ENCODE results near the gene KNDC1.
A peak's percentile ranks its signal among the peaks of the same experiment; 100 is the strongest.
"Not testable (repeated sequence)": the region's sequence is repeated elsewhere in the genome, so short reads cannot be mapped to it uniquely, and the experiment has no call there.

The KNDC1 gene, protein sequence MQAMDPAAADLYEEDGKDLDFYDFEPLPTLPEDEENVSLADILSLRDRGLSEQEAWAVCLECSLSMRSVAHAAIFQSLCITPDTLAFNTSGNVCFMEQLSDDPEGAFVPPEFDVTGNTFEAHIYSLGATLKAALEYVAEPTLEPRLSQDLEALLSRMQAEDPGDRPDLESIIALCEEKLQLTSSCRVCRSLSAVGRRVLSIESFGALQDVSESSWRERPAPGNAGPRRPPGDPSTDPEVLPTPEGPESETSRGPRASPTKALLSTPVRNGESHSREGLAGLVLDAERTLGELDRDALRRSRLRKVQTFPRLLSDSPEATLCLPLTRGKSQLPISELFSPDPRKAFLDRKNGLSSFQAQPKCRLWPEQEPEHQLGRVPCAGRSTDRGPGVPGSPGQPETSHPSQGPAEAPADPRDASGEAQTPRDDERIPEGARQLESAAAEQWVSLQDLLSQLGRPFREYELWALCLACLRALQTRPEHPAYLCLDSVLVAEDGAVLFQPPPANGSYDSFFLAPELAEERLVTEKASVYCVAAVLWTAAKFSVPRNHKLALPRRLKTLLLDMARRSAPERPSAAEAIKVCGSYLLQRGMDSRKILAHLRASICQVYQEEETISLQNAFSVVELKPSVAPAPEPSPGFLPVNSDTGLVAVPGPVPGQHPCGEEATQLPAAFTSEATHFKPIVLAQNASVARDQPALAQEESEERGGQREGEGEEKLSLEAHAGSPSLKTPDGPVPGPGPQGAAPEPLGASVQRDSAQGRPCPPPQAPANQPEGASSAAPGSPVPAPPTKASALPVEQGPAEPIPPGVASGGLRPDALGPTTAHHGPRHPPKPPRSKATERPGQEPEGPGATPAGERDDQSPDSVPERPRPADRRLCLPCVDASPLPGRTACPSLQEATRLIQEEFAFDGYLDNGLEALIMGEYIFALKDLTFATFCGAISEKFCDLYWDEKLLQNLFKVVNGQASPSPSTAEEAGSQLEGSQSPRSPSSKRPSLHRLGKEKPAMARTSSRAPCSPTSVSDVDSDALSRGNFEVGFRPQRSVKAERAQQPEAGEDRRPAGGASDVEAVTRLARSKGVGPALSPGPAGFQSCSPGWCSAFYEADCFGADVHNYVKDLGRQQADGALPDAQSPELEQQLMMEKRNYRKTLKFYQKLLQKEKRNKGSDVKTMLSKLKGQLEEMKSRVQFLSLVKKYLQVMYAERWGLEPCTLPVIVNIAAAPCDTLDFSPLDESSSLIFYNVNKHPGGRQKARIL (N-terminal part only)

DNA sequence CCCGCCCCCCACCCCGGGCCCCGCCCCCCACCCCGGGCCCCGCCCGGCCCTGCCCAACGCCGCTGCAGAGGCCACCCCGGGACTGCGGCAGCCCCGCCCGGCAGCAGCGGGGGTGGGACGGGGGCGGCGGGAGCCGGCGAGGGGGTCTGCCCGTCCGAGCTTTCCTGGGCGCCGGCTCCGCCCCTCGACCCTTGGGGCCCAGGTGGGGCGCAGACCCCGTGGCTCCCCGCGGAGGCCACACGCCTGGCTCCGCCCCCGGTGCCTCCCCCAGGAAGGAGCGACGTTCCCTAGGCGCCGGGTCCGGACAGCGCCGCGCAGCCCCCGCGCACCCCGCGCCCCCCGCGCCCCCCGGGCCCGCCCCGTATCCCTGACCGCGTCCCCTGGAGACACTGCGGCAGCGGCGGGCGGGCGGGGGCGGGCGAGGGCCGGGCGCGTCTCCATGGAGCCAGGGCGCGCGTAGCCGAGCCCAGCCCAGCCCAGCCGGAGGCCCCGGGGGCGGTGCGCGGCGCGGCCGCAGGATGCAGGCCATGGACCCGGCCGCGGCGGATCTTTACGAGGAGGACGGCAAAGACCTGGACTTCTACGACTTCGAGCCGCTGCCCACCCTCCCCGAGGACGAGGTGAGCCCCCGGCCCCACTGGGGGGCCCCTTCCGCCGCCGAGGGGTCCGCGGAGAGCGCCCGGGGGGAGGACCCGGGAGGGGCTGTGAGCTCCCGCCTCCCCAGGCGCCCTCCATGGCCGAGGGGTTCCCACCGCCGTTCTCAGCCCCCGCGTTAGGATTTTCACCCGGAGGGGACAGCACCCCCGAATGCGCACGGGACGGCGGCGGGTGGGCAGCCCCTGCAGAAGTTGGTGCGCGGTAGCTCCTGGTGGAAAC lies at the start of gene KNDC1:
KNDC1 (plus strand) TSS at position 270 of the 876 bp plus-strand sequence; CDS start at position 519, 249 bp downstream.
- Histone ChIP-seq H3K4me1 (ENCODE audit: insufficient read depth, low read length) (peaks cover 12% of the 10 kb centered on the region), H3K9ac (ENCODE audit: low read length) (no peak within 1 kb of the TSS), H3K9me3 (ENCODE audit: low read length) (no peaks in the 10 kb centered on the region), H3K4me3 (ENCODE audit: low read depth in 1 of 2, low read length in 2 of 2) (peak within 1 kb of the TSS; percentile 32 to 47), H3K27me3 (ENCODE audit: control insufficient read depth in 1 of 2, insufficient read depth in 2 of 2, low read length in 2 of 2) (peaks cover 14 to 58% of the 10 kb centered on the region in 2 donors), H3K36me3 (ENCODE audit: insufficient read depth, low read length) (no peaks in the 10 kb centered on the region), H3K27ac (ENCODE audit: low read depth, low read length) (no peak within 1 kb of the TSS)

DNA sequence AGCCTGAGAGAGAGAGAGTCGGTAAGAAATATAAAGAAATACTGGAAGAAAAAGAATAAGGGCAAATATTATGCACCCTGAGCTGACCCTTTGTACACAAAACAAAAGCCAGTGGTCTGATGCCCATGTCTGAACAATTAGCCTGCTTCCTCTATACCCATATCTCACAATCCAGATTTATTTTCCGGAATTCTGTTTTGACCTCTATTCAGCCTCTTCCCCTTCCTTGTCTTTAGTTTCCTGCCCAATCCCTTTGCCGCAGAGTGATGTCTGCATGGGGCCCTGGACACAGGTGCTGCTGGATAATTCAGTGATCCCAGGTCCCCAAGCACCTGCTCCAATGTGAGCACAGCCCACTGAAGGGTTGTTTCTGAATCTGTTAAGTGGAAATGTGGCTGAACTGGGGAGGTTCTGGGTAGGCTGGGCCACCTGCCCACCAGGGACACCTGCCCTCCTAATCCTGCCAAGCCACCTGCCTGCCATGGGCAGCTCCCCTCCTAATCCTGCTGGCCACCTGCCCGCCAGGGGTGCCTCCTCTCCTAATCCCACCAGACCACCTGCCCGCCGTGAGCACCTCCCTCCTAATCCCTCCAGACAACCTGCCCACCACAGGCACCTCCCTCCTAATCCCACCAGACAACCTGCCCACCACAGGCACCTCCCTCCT lies 49.3 kb upstream of the KNDC1 start:
- H3K9me3 ChIP-seq (ENCODE audit: low read length), result no peaks in the 10 kb centered on the region
- no peaks in the 10 kb centered on the region for H3K36me3 ChIP-seq (ENCODE audit: insufficient read depth, low read length)
- no peak overlapping the region for H3K4me3 ChIP-seq (ENCODE audit: low read depth in 1 of 2, low read length in 2 of 2)
- no peak overlapping the region for H3K27ac ChIP-seq (ENCODE audit: low read depth, low read length)
- H3K4me1 ChIP-seq (ENCODE audit: insufficient read depth, low read length), result no peaks in the 10 kb centered on the region
- H3K9ac ChIP-seq (ENCODE audit: low read length), result no peak overlapping the region
- H3K27me3 ChIP-seq (ENCODE audit: control insufficient read depth in 1 of 2, insufficient read depth in 2 of 2, low read length in 2 of 2), result peaks cover 0 to 15% of the 10 kb centered on the region in 2 donors

DNA sequence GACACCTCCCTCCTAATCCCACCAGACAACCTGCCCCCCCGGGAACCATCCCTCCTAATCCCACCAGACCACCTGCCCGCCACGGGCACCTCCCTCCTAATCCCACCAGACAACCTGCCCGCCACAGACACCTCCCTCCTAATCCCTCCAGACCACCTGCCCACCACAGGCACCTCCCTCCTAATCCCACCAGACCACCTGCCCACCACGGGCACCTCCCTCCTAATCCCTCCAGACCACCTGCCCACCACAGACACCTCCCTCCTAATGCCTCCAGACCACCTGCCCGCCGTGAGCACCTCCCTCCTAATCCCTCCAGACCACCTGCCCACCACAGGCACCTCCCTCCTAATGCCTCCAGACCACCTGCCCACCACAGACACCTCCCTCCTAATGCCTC lies 48.4 kb upstream of the KNDC1 start:
- not testable (repeated sequence) for H3K9ac ChIP-seq (ENCODE audit: low read length); H3K27ac ChIP-seq (ENCODE audit: low read depth, low read length); H3K4me1 ChIP-seq (ENCODE audit: insufficient read depth, low read length); H3K36me3 ChIP-seq (ENCODE audit: insufficient read depth, low read length); H3K9me3 ChIP-seq (ENCODE audit: low read length); H3K4me3 ChIP-seq (ENCODE audit: low read depth in 1 of 2, low read length in 2 of 2)
- peaks cover 0 to 11% of the 10 kb centered on the region in 2 donors for H3K27me3 ChIP-seq (ENCODE audit: control insufficient read depth in 1 of 2, insufficient read depth in 2 of 2, low read length in 2 of 2)

DNA sequence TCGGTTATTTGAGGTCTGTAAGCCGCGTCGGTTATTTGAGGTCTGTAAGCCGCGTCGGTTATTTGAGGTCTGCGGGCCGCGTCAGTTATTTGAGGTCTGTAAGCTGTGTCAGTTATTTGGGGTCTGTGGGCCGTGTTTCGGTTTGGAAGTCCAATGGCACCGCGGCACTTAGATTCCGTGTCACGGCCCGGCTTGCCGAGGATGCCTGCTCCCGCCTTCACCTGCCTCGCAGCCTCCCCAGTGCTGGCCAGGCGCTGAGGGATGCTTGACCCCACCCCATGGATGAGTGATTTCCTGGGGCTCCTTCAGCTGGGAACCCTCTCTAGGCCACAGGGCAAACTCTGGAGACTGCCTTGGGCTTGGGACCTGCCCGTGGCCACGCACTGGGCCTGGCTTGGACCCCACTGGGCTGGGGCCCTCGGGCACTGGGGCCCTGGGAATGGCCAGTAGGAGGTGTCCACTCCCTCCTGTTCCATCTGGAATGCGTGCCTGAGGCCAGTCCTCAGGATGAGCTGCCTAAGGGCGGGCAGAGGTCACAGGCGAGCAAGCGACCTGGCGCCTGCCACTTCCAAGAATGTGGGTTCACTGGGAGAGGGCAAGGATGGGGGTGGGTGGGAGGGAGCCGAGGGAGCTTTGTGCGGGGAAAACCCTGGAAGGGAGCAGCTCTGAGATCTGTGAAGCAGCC lies 46.7 kb upstream of the KNDC1 start:
- Histone ChIP-seq H3K9me3 (ENCODE audit: low read length) (no peaks in the 10 kb centered on the region), H3K4me3 (ENCODE audit: low read depth in 1 of 2, low read length in 2 of 2) (no peak overlapping the region), H3K9ac (ENCODE audit: low read length) (no peak overlapping the region), H3K4me1 (ENCODE audit: insufficient read depth, low read length) (no peaks in the 10 kb centered on the region), H3K27ac (ENCODE audit: low read depth, low read length) (no peak overlapping the region), H3K27me3 (ENCODE audit: control insufficient read depth in 1 of 2, insufficient read depth in 2 of 2, low read length in 2 of 2) (peaks cover 0 to 11% of the 10 kb centered on the region in 2 donors), H3K36me3 (ENCODE audit: insufficient read depth, low read length) (no peaks in the 10 kb centered on the region)

DNA sequence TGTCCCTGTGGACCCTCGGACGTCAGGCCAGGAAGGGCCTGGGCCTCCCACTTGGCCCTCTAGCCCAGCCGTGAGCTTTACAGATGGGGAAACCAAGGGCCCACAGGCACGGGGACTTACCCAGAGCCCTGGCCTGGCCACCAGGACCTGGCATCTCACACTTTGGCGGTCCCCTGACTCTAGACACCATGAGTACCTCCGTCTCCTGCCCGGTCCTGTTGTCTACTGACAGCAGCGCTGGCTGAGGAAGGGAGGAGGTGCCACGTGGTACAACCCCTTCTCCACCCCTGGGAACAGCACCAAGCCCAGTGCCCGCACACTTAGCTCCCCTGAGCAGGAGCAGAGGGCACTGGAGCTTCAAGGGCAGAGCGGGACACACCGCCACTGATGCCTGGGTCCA lies 46.2 kb upstream of the KNDC1 start:
- no peaks in the 10 kb centered on the region for H3K4me1 ChIP-seq (ENCODE audit: insufficient read depth, low read length)
- H3K4me3 ChIP-seq (ENCODE audit: low read depth in 1 of 2, low read length in 2 of 2), result no peak overlapping the region
- peaks cover 0 to 11% of the 10 kb centered on the region in 2 donors for H3K27me3 ChIP-seq (ENCODE audit: control insufficient read depth in 1 of 2, insufficient read depth in 2 of 2, low read length in 2 of 2)
- no peaks in the 10 kb centered on the region for H3K36me3 ChIP-seq (ENCODE audit: insufficient read depth, low read length)
- no peak overlapping the region for H3K9ac ChIP-seq (ENCODE audit: low read length)
- no peaks in the 10 kb centered on the region for H3K9me3 ChIP-seq (ENCODE audit: low read length)
- no peak overlapping the region for H3K27ac ChIP-seq (ENCODE audit: low read depth, low read length)

DNA sequence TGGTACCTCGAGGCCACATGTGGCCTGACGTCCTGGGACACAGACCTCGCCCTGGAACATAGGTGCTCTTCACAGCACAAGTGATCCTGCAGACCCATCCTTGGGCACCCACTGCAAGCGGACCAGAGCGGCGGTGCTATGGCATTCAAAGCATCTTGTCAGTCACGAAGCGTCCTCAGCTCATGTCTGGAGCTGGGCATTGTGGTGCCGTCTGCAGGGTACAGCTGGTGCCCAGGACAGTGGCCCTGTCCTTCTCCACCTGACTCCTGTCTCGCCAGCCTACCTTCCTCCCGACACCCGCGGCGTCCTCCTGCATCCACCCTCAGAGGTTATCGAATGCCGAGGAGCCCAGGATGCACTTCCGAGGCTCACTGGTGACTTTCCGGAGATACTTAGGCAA lies 45.8 kb upstream of the KNDC1 start:
- Histone ChIP-seq H3K9ac (ENCODE audit: low read length) (no peak overlapping the region), H3K9me3 (ENCODE audit: low read length) (no peaks in the 10 kb centered on the region), H3K36me3 (ENCODE audit: insufficient read depth, low read length) (no peaks in the 10 kb centered on the region), H3K4me3 (ENCODE audit: low read depth in 1 of 2, low read length in 2 of 2) (no peak overlapping the region), H3K27me3 (ENCODE audit: control insufficient read depth in 1 of 2, insufficient read depth in 2 of 2, low read length in 2 of 2) (peaks cover 0 to 11% of the 10 kb centered on the region in 2 donors), H3K4me1 (ENCODE audit: insufficient read depth, low read length) (no peaks in the 10 kb centered on the region), H3K27ac (ENCODE audit: low read depth, low read length) (no peak overlapping the region)

DNA sequence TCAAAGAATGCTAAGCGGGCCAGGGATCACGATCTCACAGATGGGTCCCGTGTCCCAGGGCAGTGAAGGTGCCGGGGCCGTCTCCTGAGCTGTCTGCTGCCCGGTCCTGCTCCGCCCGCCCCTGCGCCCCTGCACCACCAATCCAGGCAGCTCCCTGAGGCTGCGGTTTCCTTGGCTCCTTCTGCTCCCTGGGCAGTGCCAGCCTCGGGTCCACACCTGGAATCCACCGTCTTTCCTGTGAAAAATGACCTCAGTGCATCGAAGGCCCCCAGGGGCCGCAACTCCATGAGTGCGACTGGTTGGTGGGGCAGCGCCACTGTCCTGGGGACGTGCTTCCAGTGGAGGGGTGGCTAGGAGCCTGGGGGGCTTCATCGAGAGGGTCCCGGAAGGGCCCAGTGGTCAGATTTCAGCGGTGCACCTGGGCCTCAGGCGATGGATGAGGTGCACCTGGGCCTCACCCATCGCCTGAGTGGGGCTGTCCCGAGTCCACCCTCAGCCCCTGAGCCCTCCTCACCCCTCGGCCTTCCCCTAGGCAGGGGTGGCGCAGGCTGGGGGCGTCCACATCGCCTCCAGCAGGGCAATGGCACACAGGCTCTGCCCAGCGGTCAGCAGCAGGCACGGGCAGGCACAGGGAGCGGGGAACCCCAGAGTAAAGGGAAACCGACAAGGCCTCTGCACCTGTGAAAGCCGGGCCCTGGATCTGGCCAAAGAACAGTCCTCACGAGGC lies 45.1 kb upstream of the KNDC1 start:
- no peaks in the 10 kb centered on the region for H3K4me1 ChIP-seq (ENCODE audit: insufficient read depth, low read length)
- no peaks in the 10 kb centered on the region for H3K9me3 ChIP-seq (ENCODE audit: low read length)
- no peak overlapping the region for H3K9ac ChIP-seq (ENCODE audit: low read length)
- no peaks in the 10 kb centered on the region for H3K36me3 ChIP-seq (ENCODE audit: insufficient read depth, low read length)
- peaks cover 0 to 11% of the 10 kb centered on the region in 2 donors for H3K27me3 ChIP-seq (ENCODE audit: control insufficient read depth in 1 of 2, insufficient read depth in 2 of 2, low read length in 2 of 2)
- no peak overlapping the region for H3K27ac ChIP-seq (ENCODE audit: low read depth, low read length)
- H3K4me3 ChIP-seq (ENCODE audit: low read depth in 1 of 2, low read length in 2 of 2), result no peak overlapping the region

DNA sequence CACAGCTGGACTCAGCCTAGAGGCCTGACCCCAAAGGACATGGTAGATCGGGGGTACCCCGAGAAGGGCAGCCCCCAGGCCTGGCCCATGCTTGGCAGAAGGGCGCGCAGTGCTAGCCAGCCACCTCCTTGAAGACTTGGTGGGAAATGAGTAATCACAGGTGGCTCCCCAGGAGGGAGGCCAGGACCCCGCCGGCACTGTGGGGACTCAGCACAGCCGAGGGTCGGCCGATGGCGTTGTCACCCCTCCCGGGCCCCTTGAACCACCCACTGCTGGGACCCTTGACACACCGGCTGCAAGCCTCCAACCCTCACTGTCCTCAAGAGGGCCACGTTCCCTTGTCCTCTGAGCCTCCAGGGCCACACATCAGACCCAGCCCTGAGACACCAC lies 44.6 kb upstream of the KNDC1 start:
- no peaks in the 10 kb centered on the region for H3K9me3 ChIP-seq (ENCODE audit: low read length)
- H3K27me3 ChIP-seq (ENCODE audit: control insufficient read depth in 1 of 2, insufficient read depth in 2 of 2, low read length in 2 of 2), result peaks cover 0 to 11% of the 10 kb centered on the region in 2 donors
- H3K36me3 ChIP-seq (ENCODE audit: insufficient read depth, low read length), result no peaks in the 10 kb centered on the region
- H3K4me1 ChIP-seq (ENCODE audit: insufficient read depth, low read length), result no peaks in the 10 kb centered on the region
- H3K4me3 ChIP-seq (ENCODE audit: low read depth in 1 of 2, low read length in 2 of 2), result no peak overlapping the region
- H3K27ac ChIP-seq (ENCODE audit: low read depth, low read length), result no peak overlapping the region
- H3K9ac ChIP-seq (ENCODE audit: low read length), result no peak overlapping the region

DNA sequence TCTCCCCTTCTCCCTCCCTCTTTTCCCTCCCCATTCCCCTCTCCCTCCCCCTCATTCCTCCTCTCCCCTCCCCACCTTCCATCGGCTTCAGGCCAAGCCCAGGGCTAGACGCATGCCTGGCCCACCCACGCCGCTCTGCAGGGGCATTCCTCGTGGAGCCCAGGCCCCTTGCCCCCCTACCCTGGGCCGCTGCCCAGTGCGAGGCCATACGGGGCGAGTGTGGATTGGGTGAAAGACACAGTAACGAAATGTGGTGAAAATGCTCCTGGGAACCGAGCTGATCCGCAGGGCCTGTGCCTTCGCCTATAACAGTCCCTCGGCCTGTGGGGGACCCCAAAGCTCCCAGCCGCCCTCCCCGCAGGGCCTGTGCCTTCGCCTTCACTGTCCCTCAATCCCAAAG lies 44.0 kb upstream of the KNDC1 start:
- Histone ChIP-seq H3K9me3 (ENCODE audit: low read length) (no peaks in the 10 kb centered on the region), H3K27me3 (ENCODE audit: control insufficient read depth in 1 of 2, insufficient read depth in 2 of 2, low read length in 2 of 2) (peaks cover 0 to 10% of the 10 kb centered on the region in 2 donors), H3K9ac (ENCODE audit: low read length) (no peak overlapping the region), H3K4me1 (ENCODE audit: insufficient read depth, low read length) (no peaks in the 10 kb centered on the region), H3K27ac (ENCODE audit: low read depth, low read length) (no peak overlapping the region), H3K4me3 (ENCODE audit: low read depth in 1 of 2, low read length in 2 of 2) (no peak overlapping the region), H3K36me3 (ENCODE audit: insufficient read depth, low read length) (no peaks in the 10 kb centered on the region)

Data from muscle layer of colon (tissue), 2 donors.